Chondrocyte (in vitro differentiated cells): ENCODE measurements around the gene FBXO40. TPM values are rescaled to one million over a fixed set of nuclear protein-coding genes. Genes with fewer than 3 reads are reported as not detected.

Source experiments
- DNase-seq: peaks from one replicate; pipeline ENCODE4 v3.0.0; 2021; ENCODE audit warnings: mixed read lengths, low spot score
- H3K27ac Mint-ChIP-seq: one replicate; pipeline ENCODE4 v1.8.0; 2021; ENCODE audit warnings: mild to moderate bottlenecking, moderate library complexity, mixed read lengths; ENCODE audit not compliant: unreplicated experiment
- H3K27me3 Mint-ChIP-seq: 2 replicates; pipeline ENCODE4 v1.8.0; 2021; ENCODE audit warnings: low read depth, mixed read lengths
- H3K36me3 Mint-ChIP-seq: 2 replicates; pipeline ENCODE4 v1.8.0; 2021; ENCODE audit warnings: low read depth, mixed read lengths
- H3K4me1 Mint-ChIP-seq: 2 replicates; pipeline ENCODE4 v1.8.0; 2021; ENCODE audit warnings: low read depth, mild to moderate bottlenecking, mixed read lengths
- H3K4me3 Mint-ChIP-seq: one replicate; pipeline ENCODE4 v1.8.0; 2021; ENCODE audit warnings: mild to moderate bottlenecking, moderate library complexity, mixed read lengths; ENCODE audit not compliant: unreplicated experiment
- H3K9me3 Mint-ChIP-seq: 2 replicates; pipeline ENCODE4 v1.8.0; 2021; ENCODE audit warnings: low read depth, mixed read lengths
- total RNA-seq: library from RNA; stranded (reverse); gene quantifications from 3 replicates; pipeline ENCODE4 v1.2.1, GENCODE V29; 2021
- TF ChIP-seq, protein P1 (sequence below): fragments of 200-600 bp; sonication (generic); IDR thresholded peaks from 2 replicates; pipeline ENCODE4 v1.5.0; 2021; ENCODE audit warnings: antibody characterized with exemption, mild to moderate bottlenecking, moderate library complexity

Gene FBXO40
- total RNA-seq, 1 donor from 2014 or later = not detected

DNA sequence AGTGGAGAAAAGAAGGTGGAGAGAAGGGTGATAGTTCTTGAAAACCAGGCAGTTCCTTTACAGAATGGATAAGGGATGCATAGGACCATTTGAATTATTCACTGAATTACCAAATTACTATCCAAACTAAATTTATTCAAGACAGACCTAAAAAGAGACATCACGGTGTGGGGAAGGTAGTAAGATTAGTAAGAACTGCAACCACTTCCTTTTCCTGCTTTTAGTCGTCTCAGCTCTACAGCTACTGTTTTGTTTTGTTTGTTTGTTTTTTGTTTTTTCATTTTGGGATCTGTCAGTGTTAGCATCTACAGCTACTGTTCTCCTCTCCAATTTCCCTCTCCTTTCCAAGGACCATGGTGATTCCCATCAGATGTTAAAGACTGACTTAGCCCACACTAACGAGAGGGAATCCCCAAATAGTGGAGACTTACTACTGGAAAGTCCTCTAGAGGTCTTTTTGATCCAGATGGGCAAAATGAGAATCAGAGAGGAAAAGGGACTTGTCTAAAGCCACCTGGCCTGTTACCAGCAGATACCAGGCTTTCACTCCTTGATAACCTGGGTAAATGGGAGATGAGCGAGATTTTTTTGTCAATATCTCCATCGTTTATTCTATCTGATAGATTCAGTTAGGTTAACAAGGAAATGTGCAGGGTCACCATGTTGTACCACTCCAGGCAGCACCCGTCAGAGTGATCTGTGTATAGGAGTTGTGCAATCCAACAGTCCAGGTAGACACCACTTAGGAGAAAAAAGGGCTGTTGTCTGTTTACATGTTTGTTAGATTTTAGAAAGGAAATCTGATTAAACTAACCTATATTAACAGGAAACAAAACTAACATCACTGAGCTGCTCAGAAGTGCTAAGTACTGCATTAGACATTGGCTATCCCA is 61.6 kb downstream of the FBXO40 start:
- Mint-ChIP-seq H3K9me3 (peaks cover 7% of the 10 kb centered on the region), H3K27ac (no peak overlapping the region), H3K4me3 (no peak overlapping the region), H3K4me1 (peaks cover 6% of the 10 kb centered on the region), H3K36me3 (peaks cover 1% of the 10 kb centered on the region), H3K27me3 (no peaks in the 10 kb centered on the region)
- DNase-seq = no peak
- TF ChIP-seq, protein P1, sequence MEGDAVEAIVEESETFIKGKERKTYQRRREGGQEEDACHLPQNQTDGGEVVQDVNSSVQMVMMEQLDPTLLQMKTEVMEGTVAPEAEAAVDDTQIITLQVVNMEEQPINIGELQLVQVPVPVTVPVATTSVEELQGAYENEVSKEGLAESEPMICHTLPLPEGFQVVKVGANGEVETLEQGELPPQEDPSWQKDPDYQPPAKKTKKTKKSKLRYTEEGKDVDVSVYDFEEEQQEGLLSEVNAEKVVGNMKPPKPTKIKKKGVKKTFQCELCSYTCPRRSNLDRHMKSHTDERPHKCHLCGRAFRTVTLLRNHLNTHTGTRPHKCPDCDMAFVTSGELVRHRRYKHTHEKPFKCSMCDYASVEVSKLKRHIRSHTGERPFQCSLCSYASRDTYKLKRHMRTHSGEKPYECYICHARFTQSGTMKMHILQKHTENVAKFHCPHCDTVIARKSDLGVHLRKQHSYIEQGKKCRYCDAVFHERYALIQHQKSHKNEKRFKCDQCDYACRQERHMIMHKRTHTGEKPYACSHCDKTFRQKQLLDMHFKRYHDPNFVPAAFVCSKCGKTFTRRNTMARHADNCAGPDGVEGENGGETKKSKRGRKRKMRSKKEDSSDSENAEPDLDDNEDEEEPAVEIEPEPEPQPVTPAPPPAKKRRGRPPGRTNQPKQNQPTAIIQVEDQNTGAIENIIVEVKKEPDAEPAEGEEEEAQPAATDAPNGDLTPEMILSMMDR = no peak

DNA sequence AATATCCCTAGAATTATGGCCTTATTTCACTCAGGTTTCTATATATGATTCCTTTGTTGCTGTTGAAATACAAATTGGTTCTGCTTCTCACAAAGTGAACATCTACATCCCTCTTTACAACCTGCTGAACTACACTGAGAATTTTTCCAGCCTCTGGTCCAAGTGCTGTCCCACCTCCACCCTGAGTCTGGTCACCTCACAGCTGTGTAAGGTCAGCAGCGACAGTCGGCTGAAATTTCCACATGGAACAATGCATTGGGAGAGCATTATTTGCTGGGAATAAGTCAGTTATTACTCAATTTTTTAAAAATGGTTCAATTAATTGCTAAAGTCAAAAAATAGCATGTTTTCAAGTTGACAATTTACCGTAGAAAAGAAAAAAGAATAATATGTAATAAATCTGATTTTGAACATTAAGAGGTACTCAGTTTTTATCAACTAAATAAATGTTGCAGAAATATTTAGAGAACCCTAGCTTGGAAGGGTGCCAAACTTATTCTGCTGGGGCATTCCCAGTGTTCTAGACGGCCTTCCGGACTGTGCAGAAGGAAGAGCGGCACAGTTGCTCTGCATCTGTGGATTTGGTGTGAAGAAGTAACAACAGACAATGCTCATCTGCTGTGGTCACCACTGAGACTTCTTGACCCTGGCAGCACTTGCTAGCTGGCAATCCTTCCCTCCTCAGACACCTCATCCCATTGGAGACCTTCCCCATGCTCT is 65.7 kb downstream of the FBXO40 start:
- TF ChIP-seq, protein P1 = no peak
- H3K36me3 Mint-ChIP-seq = peaks cover 12% of the 10 kb centered on the region
- no peak overlapping the region for H3K4me3 Mint-ChIP-seq
- H3K4me1 Mint-ChIP-seq = peaks cover 4% of the 10 kb centered on the region
- no peaks in the 10 kb centered on the region for H3K27me3 Mint-ChIP-seq
- DNase-seq = no peak
- no peaks in the 10 kb centered on the region for H3K9me3 Mint-ChIP-seq
- H3K27ac Mint-ChIP-seq = no peak overlapping the region

DNA sequence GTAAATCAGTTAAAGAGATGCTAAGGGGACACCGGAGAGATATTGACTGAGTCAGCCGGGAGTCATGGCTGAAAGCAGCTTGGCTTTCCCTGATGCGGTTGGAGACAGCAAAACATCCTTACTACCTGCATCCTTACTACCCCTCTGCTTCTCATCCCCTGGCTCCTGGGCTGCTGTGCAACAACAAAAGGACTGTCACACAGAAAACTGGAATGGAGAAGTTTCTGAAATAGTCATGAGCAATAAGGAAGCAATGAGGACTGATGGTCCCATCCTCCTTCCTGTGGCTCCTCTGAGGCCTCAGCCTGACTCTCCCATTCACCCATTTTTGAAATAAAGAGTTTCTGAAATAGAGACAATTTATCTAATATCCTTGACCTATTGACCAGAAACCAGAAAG is 66.4 kb downstream of the FBXO40 start:
- Mint-ChIP-seq H3K27me3 (no peaks in the 10 kb centered on the region), H3K4me1 (peaks cover 4% of the 10 kb centered on the region), H3K4me3 (no peak overlapping the region), H3K36me3 (peaks cover 19% of the 10 kb centered on the region), H3K9me3 (no peaks in the 10 kb centered on the region), H3K27ac (no peak overlapping the region)
- TF ChIP-seq, protein P1 = no peak
- no peak for DNase-seq

DNA sequence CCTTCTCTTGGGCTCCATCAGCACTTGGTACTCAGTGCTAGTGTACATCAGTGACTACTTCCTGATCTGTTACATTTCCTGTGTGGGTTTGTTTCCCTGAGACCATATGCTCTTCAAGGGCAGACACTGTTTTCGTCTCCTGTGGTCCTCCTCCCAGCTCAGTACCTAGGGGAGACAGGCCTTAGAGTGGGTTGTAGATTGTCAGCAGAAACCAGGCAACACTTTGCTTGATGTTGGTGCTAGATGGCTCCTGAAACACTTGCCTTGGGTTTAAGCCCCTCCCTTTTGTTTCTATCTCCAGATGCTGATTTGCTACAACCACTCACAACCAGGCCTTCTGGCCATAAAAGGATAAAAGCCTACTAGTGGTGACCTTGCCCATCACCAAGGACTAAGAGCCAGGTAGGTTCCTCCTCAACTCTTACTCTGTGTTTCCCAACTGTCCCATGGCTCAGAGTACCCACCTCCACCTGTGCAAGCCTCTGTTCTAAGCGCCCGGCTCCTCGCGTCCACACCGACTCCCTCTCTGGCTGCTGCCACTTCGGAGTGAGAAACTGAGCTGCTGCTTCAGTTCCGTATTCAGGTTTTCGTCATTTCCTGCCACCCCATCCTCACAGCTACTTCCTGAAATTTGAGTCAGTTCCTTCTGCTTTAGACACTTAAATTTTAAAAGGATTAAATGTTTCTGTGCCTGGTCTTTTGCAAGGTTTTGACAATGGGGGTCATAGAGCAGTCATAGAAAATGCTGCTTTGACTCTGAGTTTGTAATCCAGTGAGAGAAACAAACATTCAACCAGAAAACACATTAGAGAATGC is 67.4 kb downstream of the FBXO40 start, which contains the start of gene HCLS1:
TSS of gene HCLS1 (minus strand) at position 548 of the 816 bp plus-strand sequence. CDS start 2,556 bp downstream, outside the sequence.
- Mint-ChIP-seq H3K27ac (no peak within 1 kb of the TSS), H3K4me1 (peaks cover 4% of the 10 kb centered on the region), H3K4me3 (no peak within 1 kb of the TSS), H3K27me3 (no peaks in the 10 kb centered on the region), H3K36me3 (peaks cover 26% of the 10 kb centered on the region), H3K9me3 (no peaks in the 10 kb centered on the region)
- TF ChIP-seq, protein P1 = no peak
- no peak for DNase-seq
